WTC11 (cell line): ENCODE results near the gene BICRA.

ENCODE experiments used
- CREB1 ChIP-seq: sonication (generic); formaldehyde crosslinking; IDR thresholded peaks from 2 replicates; pipeline ENCODE4 v1.8.0; 2023; ENCODE audit warnings: mild to moderate bottlenecking, missing genetic modification reagents
- CTCF ChIP-seq: fragments of 200-600 bp; IDR thresholded peaks from 2 replicates; pipeline ENCODE4 v1.8.0; 2022; ENCODE audit warnings: antibody characterized with exemption
- FOXP4 ChIP-seq: sonication (generic); formaldehyde crosslinking; IDR thresholded peaks from 2 replicates; pipeline ENCODE4 v1.8.0; 2022; ENCODE audit warnings: mild to moderate bottlenecking, missing genetic modification reagents
- RORB ChIP-seq: fragments of 250-450 bp; sonication (Bioruptor Pico); IDR thresholded peaks from 2 replicates; pipeline ENCODE4 v1.9.0; 2021; ENCODE audit warnings: mild to moderate bottlenecking
- STAT6 ChIP-seq: sonication (generic); formaldehyde crosslinking; conservative IDR thresholded peaks from 2 replicates; pipeline ENCODE4 v1.8.1; 2023; ENCODE audit warnings: mild to moderate bottlenecking, low read depth, missing genetic modification reagents, moderate library complexity
- USF2 ChIP-seq: sonication (generic); formaldehyde crosslinking; IDR thresholded peaks from 2 replicates; pipeline ENCODE4 v1.8.1; 2023; ENCODE audit warnings: mild to moderate bottlenecking, missing genetic modification reagents, moderate library complexity

GRCh38 chr19:47671499-47671898 lies 62.6 kb downstream of the BICRA start:
- no peak for TF ChIP-seq CTCF
- TF ChIP-seq CREB1 (CRISPR knock-in tag): no peak
- TF ChIP-seq FOXP4 (CRISPR knock-in tag): no peak
- TF ChIP-seq STAT6 (CRISPR knock-in tag): no peak
- no peak for TF ChIP-seq USF2 (CRISPR knock-in tag)
- TF ChIP-seq RORB (CRISPR knock-in tag): no peak
